ENCODE measurements around the gene PDZD7. TPM values are rescaled to one million over a fixed set of nuclear protein-coding genes. Genes with fewer than 3 reads are reported as not detected.

The PDZD7 gene
- total and polyA plus RNA-seq, 2 of the 8 experiments (the other 6 are each of a cell fraction or from before 2014, with no cell fraction given), result 0.88 to 1.6 TPM

DNA sequence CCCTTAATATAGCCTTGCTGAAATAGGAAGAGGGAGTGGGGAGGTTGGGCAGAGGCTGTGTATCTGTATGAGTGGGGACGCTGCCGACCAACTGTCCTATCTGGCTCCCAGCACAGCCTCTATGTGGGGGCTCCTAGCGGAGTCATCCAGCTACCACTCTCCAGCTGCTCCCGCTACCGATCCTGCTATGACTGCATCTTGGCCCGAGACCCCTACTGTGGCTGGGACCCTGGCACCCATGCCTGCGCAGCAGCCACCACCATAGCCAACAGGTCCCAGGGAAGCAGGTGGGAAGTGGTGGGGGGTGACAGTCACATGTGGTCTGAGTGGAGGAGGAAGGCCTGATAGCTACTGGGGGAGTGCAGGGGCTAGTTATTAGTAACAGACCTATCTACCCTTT, 50.2 kb downstream of the PDZD7 start:
- POLR2A ChIA-PET (ENCODE audit: partially characterized antibody), result interaction anchor here (1.9 kb wide), 1 partner anchor 13 kb away, joined by 6 read pairs; no protein-coding TSS in a partner anchor
- no peak for TF ChIP-seq PHF8 (conservative IDR thresholded peaks at IDR 0.05; ENCODE audit: low read depth, low read length)
- TF ChIP-seq KDM1A (IDR thresholded peaks at IDR 0.05; ENCODE audit: borderline replicate concordance, low read length), result no peak
- no peak for TF ChIP-seq NRF1 (IDR thresholded peaks at IDR 0.05; ENCODE audit: low read depth, low read length)
- TF ChIP-seq POLR2A (IDR thresholded peaks at IDR 0.05; ENCODE audit: control extremely low read depth in 1 of 2, low read depth in 2 of 2, low read length in 2 of 2), result no peak
- TF ChIP-seq TBP (IDR thresholded peaks at IDR 0.05; ENCODE audit: low read depth, low read length), result no peak

More for the DNA sequence above, 50.2 kb downstream of the PDZD7 start:
- H3K56ac ChIP-seq (replicated peaks; ENCODE audit: insufficient read length, low read depth, low read length), result no peak overlapping the region
- H4K91ac ChIP-seq (replicated peaks; ENCODE audit: insufficient read length, low read length), result no peak overlapping the region
- H3K14ac ChIP-seq (ENCODE audit: insufficient read length), result no peak overlapping the region
- no peak overlapping the region for H3K27ac ChIP-seq (ENCODE audit: low read depth, low read length)
- H4K20me1 ChIP-seq (replicated peaks in 1 of 2; ENCODE audit: control insufficient read depth in 1 of 2, insufficient read depth in 2 of 2, low read length in 2 of 2), result peaks cover 0 to 14% of the 10 kb centered on the region in 2 experiments
- H2BK120ac ChIP-seq (replicated peaks; ENCODE audit: low read depth, low read length), result no peak overlapping the region
- DNase-seq (ENCODE audit: low read depth in 1 of 2, low spot score in 2 of 2), result peak in 1 of 2 experiments; percentile 22
- H3K23ac ChIP-seq (ENCODE audit: insufficient read length), result no peak overlapping the region
- no peak overlapping the region for H3K4me2 ChIP-seq (ENCODE audit: insufficient read depth in 1 of 2, low read depth in 2 of 2, low read length in 2 of 2)
- CTCF ChIA-PET (ENCODE audit: partially characterized antibody), result interaction anchor here (0.8 to 2.8 kb wide), 7 partner anchors 10 to 34 kb away, joined by 3 to 15 read pairs (median 5); no protein-coding TSS in a partner anchor
- H3K18ac ChIP-seq (ENCODE audit: extremely low read depth, low read length), result no peak overlapping the region
- no peak overlapping the region for H2AFZ ChIP-seq (ENCODE audit: low read length)
- 97% methylated on average over 7 of the region's 7 CpGs; no CpG with 5 or more reads in 1 of the 2 experiments for WGBS, 2 experiments (ENCODE audit: extremely low coverage in 1 of 2, insufficient coverage in 1 of 2, insufficient read length in 1 of 2, insufficient replicate concordance in 2 of 2, low coverage in 1 of 2, low lambda C conversion rate in 2 of 2, missing lambda C conversion rate in 1 of 2)
- H3K79me2 ChIP-seq (ENCODE audit: control insufficient read depth in 1 of 2, insufficient read depth in 2 of 2, low read length in 2 of 2), result no peaks in the 10 kb centered on the region
- no peak overlapping the region for H4K8ac ChIP-seq (ENCODE audit: extremely low read depth, insufficient read depth, low read length)
- H3K36me3 ChIP-seq (ENCODE audit: control insufficient read depth in 2 of 4, insufficient read depth in 4 of 4, low read length in 3 of 4), result peaks cover 0 to 19% (median 5%) of the 10 kb centered on the region in 4 experiments; a peak in 4 of 8 replicates
- no peak for FAIRE-seq
- H3K9me3 ChIP-seq (ENCODE audit: insufficient read depth in 2 of 2, low read depth in 1 of 2, low read length in 1 of 2), result no peaks in the 10 kb centered on the region
- H3K27me3 ChIP-seq (replicated peaks in 1 of 4; ENCODE audit: control insufficient read depth in 3 of 4, extremely low read depth in 1 of 4, insufficient read depth in 3 of 4, low read length in 3 of 4), result no peaks in the 10 kb centered on the region
- no peak overlapping the region for H3K9ac ChIP-seq (replicated peaks in 1 of 4; ENCODE audit: extremely low read depth in 1 of 4, low read depth in 3 of 4, low read length in 3 of 4)
- H2AK5ac ChIP-seq (ENCODE audit: low read depth, low read length), result no peak overlapping the region
- H2BK20ac ChIP-seq (ENCODE audit: low read length), result no peak overlapping the region
- no peaks in the 10 kb centered on the region; a peak in 1 of 7 replicates for H3K4me1 ChIP-seq (replicated peaks in 1 of 4; ENCODE audit: control insufficient read depth in 3 of 4, insufficient read depth in 4 of 4, low read length in 3 of 4)
- no peaks in the 10 kb centered on the region for H3K79me1 ChIP-seq (ENCODE audit: low read depth, low read length)
- H2BK5ac ChIP-seq (ENCODE audit: low read depth, low read length), result no peak overlapping the region
- no peak overlapping the region for H2BK12ac ChIP-seq (ENCODE audit: low read depth, low read length)
- no peak overlapping the region for H2BK15ac ChIP-seq (ENCODE audit: low read length)
- no peak overlapping the region for H3K4me3 ChIP-seq (ENCODE audit: extremely low read depth in 1 of 4, insufficient read depth in 2 of 4, low read depth in 3 of 4, low read length in 4 of 4)
- no peak overlapping the region for H3K4ac ChIP-seq (replicated peaks; ENCODE audit: insufficient read length, low read depth, low read length)
- no peaks in the 10 kb centered on the region for H3K23me2 ChIP-seq (ENCODE audit: low read depth, low read length)
- H4K5ac ChIP-seq (ENCODE audit: insufficient read length, low read depth, low read length), result no peak overlapping the region

All from H1 (cell line).